Loucy (cell line): ENCODE measurements around the gene TYR.
"Not testable (repeated sequence)": the region's sequence is repeated elsewhere in the genome, so short reads cannot be mapped to it uniquely, and the experiment has no call there.

Source experiments
- H2AFZ ChIP-seq: fragments of 200-600 bp; sonication (generic); 2 replicates; pipeline ENCODE4 v1.6.0; 2016; ENCODE audit warnings: antibody characterized with exemption, mild to moderate bottlenecking, low read length, moderate library complexity
- H3F3A ChIP-seq: fragments of 200-600 bp; 2 replicates; pipeline ENCODE4 v1.6.0; 2016; ENCODE audit warnings: antibody characterized with exemption, low read depth, mild to moderate bottlenecking
- H3K27me3 ChIP-seq: fragments of 200-600 bp; sonication (generic); 2 replicates; pipeline ENCODE4 v1.6.1; 2014; ENCODE audit warnings: low read length, mild to moderate bottlenecking; ENCODE audit not compliant: insufficient read depth, poor library complexity, severe bottlenecking
- H3K36me3 ChIP-seq: fragments of 200-600 bp; sonication (generic); 2 replicates; pipeline ENCODE4 v1.6.1; 2016; ENCODE audit warnings: low read length; ENCODE audit not compliant: insufficient read depth
- H3K4me1 ChIP-seq: fragments of 200-600 bp; sonication (generic); 2 replicates; pipeline ENCODE4 v1.5.1; 2014; ENCODE audit warnings: low read length, mild to moderate bottlenecking; ENCODE audit not compliant: insufficient read depth, poor library complexity, severe bottlenecking
- H3K4me2 ChIP-seq: fragments of 200-600 bp; sonication (generic); 2 replicates; pipeline ENCODE4 v1.6.0; 2014; ENCODE audit warnings: antibody characterized with exemption, low read length, low read depth, mild to moderate bottlenecking; ENCODE audit not compliant: poor library complexity, severe bottlenecking
- H3K4me3 ChIP-seq: fragments of 200-600 bp; sonication (generic); 2 replicates; pipeline ENCODE4 v1.5.1; 2014; ENCODE audit warnings: low read length, mild to moderate bottlenecking, mixed read lengths; ENCODE audit not compliant: poor library complexity, severe bottlenecking
- H3K79me2 ChIP-seq: fragments of 200-600 bp; sonication (generic); 2 replicates; pipeline ENCODE4 v1.6.1; 2014; ENCODE audit warnings: low read length; ENCODE audit not compliant: insufficient read depth
- H3K9ac ChIP-seq: fragments of 200-600 bp; sonication (generic); 2 replicates; pipeline ENCODE4 v1.6.0; 2014; ENCODE audit warnings: mild to moderate bottlenecking, low read depth, low read length, moderate library complexity; ENCODE audit not compliant: poor library complexity, severe bottlenecking
- H3K9me2 ChIP-seq: fragments of 200-600 bp; sonication (generic); replicated peaks from 2 replicates; pipeline ENCODE4 v1.6.1; 2016; ENCODE audit warnings: low read depth, low read length, mixed read lengths
- H3K9me3 ChIP-seq: fragments of 200-600 bp; sonication (generic); 2 replicates; pipeline ENCODE4 v1.6.1; 2014; ENCODE audit warnings: mild to moderate bottlenecking, antibody characterized with exemption, low read length, low read depth; ENCODE audit not compliant: insufficient read depth
- H4K20me1 ChIP-seq: fragments of 200-600 bp; sonication (generic); 2 replicates; pipeline ENCODE4 v1.6.0; 2014; ENCODE audit warnings: antibody characterized with exemption, low read length, mild to moderate bottlenecking; ENCODE audit not compliant: insufficient read depth, poor library complexity, severe bottlenecking
- EZH2phosphoT487 ChIP-seq: fragments of 200-600 bp; IDR thresholded peaks from 2 replicates; pipeline ENCODE4 v1.6.1; 2018; ENCODE audit warnings: antibody characterized with exemption, mild to moderate bottlenecking, moderate library complexity, borderline replicate concordance
- TF ChIP-seq, protein P1 (sequence below): fragments of 200-600 bp; sonication (generic); conservative IDR thresholded peaks from 2 replicates; pipeline ENCODE4 v1.5.1; 2014; ENCODE audit warnings: mild to moderate bottlenecking, antibody characterized with exemption, low read length

The TYR gene

DNA sequence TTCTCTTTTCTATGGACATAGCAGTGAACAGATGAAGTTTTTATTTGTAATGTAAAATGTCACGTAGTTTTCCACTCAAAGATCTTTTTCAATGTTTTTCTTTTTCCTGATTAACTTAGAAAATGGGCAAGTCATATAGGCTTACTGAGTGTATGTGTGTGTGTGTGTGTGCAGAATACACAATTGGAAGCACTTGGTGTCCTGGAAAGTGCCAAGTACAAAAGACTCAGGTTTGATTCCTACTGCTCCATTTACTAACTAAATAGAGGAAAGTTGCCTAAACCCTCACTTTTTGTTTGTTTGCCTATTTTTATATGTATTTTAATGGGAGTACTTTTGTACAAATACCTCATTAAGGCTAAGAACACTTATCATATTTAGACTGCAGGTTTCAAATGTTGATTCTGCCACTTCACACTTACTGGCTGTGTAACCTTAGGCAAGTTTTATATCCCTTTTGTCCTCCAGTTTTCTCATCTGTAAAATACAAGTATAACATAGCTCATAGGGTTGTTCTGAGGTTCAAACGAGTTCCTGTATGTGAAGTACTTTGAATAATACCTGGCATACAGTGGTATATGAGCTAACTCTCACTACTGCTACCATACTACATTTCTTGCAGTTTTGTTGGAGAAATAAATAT is 90.1 kb downstream of the TYR start:
- no peaks in the 10 kb centered on the region for H3K27me3 ChIP-seq
- H3K4me1 ChIP-seq, result no peaks in the 10 kb centered on the region
- no peaks in the 10 kb centered on the region for H4K20me1 ChIP-seq
- no peaks in the 10 kb centered on the region for H3K79me2 ChIP-seq
- H3K9me2 ChIP-seq, result no peaks in the 10 kb centered on the region
- no peaks in the 10 kb centered on the region for H3F3A ChIP-seq
- H3K4me3 ChIP-seq, result no peak overlapping the region
- no peaks in the 10 kb centered on the region for H3K9me3 ChIP-seq
- H3K36me3 ChIP-seq, result no peaks in the 10 kb centered on the region
- H3K4me2 ChIP-seq, result no peak overlapping the region
- TF ChIP-seq EZH2phosphoT487, result no peak
- TF ChIP-seq, protein P1, sequence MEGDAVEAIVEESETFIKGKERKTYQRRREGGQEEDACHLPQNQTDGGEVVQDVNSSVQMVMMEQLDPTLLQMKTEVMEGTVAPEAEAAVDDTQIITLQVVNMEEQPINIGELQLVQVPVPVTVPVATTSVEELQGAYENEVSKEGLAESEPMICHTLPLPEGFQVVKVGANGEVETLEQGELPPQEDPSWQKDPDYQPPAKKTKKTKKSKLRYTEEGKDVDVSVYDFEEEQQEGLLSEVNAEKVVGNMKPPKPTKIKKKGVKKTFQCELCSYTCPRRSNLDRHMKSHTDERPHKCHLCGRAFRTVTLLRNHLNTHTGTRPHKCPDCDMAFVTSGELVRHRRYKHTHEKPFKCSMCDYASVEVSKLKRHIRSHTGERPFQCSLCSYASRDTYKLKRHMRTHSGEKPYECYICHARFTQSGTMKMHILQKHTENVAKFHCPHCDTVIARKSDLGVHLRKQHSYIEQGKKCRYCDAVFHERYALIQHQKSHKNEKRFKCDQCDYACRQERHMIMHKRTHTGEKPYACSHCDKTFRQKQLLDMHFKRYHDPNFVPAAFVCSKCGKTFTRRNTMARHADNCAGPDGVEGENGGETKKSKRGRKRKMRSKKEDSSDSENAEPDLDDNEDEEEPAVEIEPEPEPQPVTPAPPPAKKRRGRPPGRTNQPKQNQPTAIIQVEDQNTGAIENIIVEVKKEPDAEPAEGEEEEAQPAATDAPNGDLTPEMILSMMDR, result no peak
- H2AFZ ChIP-seq, result no peak overlapping the region
- no peak overlapping the region for H3K9ac ChIP-seq

DNA sequence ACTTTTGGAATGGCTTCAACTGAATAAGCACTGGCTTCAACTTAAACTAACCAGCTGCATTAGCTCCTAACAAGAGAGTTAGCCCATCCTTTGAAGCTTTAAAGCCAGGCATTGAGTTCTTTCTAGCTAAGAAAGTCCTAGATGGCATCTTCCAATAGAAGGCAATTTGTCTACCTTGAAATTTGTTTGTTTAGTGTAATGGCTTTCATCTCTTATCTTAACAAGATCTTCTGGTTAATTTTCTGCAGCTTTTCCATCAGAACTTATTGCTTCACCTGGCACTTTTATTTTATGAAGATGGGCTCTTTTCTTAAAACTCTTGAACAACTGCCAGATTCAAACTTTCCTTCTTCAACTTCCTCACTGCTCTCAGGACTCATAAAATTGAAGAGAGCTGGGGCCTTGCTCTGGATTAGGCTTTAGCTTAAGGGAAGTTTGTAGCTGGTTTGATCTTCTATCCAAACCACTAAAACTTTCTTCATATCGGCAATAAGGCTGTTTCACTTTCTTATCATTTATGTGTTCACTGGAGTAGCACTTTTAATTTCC is 94.9 kb downstream of the TYR start:
- not testable (repeated sequence) for H3K36me3 ChIP-seq, H3K4me1 ChIP-seq, H2AFZ ChIP-seq, H3K79me2 ChIP-seq, H3K9me2 ChIP-seq, H3K4me3 ChIP-seq, H3F3A ChIP-seq, H3K9me3 ChIP-seq, H4K20me1 ChIP-seq, H3K4me2 ChIP-seq, H3K9ac ChIP-seq, H3K27me3 ChIP-seq

DNA sequence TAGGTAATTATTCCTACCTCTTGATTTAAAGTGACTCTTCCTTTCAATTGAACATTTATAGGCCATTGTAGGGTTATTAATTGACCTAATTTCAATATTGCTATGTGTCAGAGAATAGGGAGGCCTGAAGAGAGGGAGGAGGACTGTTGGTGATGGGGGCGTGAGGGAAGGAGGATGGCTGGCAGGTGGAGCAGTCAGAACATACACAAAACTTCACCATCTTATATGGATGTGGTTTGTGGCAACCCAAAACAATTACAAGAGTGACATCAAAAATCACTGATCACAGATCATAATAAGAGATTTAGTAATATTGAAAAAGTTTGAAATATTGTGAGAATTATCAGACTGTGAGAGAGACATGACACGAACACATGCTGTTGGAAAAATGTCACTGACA is 95.5 kb downstream of the TYR start:
- not testable (repeated sequence) for H3K4me1 ChIP-seq, H3K9me3 ChIP-seq, H3K36me3 ChIP-seq, H3K9me2 ChIP-seq, H3K9ac ChIP-seq, H3K4me2 ChIP-seq, H3K79me2 ChIP-seq, H3K27me3 ChIP-seq, H4K20me1 ChIP-seq, H2AFZ ChIP-seq, H3F3A ChIP-seq, H3K4me3 ChIP-seq

DNA sequence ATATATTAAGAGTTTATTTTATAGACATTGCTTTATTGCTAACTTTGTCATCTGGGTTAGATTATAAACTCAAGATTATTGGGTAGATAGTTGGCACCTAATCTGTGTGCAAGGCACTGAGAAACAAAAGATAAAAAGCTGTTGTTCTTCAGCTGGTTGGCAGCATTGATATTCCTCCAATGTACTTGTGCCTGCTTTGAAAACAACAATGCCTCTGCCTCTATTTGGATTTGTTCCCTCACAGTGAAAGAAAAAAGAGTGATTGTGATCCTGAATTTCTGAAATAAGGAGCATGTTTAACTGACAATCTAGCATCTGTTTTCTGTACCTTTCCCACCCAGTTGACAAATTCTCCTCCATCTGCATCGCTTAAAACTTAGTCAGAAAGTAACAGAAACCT is 98.3 kb downstream of the TYR start:
- no peaks in the 10 kb centered on the region for H4K20me1 ChIP-seq
- H3F3A ChIP-seq, result no peaks in the 10 kb centered on the region
- H3K4me3 ChIP-seq, result no peak overlapping the region
- H2AFZ ChIP-seq, result no peak overlapping the region
- no peak overlapping the region for H3K9ac ChIP-seq
- no peak overlapping the region for H3K4me2 ChIP-seq
- H3K79me2 ChIP-seq, result no peaks in the 10 kb centered on the region
- TF ChIP-seq EZH2phosphoT487, result no peak
- TF ChIP-seq, protein P1, result no peak
- H3K4me1 ChIP-seq, result no peaks in the 10 kb centered on the region
- no peaks in the 10 kb centered on the region for H3K9me2 ChIP-seq
- no peaks in the 10 kb centered on the region for H3K36me3 ChIP-seq
- H3K27me3 ChIP-seq, result no peaks in the 10 kb centered on the region
- H3K9me3 ChIP-seq, result no peaks in the 10 kb centered on the region
